GM18511 (cell line): ENCODE measurements around the gene DNHD1.

ENCODE experiments used
- ATAC-seq: cut with Tn5 transposase; IDR thresholded peaks from one replicate; pipeline ENCODE4 v1.9.1; 2021; ENCODE audit warnings: mild to moderate bottlenecking, moderate library complexity; ENCODE audit not compliant: unreplicated experiment

The DNHD1 gene

DNA sequence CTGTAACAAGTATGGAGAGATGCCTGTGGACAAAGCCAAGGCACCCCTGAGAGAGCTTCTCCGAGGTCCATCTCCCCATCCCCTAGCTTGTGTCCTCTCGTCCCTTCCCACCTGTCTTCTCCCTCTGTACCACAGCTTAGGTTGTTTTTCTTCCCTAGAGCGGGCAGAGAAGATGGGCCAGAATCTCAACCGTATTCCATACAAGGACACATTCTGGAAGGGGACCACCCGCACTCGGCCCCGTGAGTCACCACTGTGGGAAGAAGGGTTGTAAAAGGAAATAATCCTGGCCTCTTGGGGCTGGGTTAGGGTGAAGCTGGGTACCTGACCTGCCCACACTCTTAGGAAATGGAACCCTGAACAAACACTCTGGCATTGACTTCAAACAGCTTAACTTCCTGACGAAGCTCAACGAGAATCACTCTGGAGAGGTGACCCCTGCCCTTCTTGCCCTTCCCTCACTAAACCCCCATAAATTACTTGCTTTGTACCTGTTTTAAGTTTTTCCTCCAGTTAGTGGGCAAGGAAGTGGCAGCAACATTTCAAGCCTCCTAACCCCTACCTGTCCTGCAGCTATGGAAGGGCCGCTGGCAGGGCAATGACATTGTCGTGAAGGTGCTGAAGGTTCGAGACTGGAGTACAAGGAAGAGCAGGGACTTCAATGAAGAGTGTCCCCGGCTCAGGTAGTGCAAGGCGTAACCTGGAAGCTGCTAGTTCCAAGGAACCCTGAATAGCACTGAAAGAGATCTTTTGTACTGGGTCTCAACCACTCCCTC lies 111.8 kb downstream of the DNHD1 start:
- ATAC-seq, result no peak

DNA sequence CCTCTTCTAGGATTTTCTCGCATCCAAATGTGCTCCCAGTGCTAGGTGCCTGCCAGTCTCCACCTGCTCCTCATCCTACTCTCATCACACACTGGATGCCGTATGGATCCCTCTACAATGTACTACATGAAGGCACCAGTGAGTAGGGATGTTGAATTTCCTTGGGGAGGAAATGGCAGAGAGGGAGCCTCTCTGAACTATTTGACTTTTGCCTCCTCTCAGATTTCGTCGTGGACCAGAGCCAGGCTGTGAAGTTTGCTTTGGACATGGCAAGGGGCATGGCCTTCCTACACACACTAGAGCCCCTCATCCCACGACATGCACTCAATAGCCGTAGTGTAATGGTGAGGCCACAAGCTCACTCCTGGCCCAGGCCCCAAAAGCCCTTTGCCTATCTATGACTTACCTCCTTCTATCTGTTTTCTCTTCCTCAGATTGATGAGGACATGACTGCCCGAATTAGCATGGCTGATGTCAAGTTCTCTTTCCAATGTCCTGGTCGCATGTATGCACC lies 112.5 kb downstream of the DNHD1 start:
- ATAC-seq, result no peak

DNA sequence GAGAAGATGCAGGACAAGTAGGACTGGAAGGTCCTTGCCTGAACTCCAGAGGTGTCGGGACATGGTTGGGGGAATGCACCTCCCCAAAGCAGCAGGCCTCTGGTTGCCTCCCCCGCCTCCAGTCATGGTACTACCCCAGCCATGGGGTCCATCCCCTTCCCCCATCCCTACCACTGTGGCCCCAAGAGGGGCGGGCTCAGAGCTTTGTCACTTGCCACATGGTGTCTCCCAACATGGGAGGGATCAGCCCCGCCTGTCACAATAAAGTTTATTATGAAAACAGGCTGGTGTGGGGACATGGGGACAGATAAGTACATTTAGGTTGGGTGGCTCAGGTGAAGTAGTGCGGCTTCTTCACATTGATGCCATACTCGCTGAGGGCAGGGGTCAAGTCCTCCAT lies 113.5 kb downstream of the DNHD1 start:
- ATAC-seq, result no peak

DNA sequence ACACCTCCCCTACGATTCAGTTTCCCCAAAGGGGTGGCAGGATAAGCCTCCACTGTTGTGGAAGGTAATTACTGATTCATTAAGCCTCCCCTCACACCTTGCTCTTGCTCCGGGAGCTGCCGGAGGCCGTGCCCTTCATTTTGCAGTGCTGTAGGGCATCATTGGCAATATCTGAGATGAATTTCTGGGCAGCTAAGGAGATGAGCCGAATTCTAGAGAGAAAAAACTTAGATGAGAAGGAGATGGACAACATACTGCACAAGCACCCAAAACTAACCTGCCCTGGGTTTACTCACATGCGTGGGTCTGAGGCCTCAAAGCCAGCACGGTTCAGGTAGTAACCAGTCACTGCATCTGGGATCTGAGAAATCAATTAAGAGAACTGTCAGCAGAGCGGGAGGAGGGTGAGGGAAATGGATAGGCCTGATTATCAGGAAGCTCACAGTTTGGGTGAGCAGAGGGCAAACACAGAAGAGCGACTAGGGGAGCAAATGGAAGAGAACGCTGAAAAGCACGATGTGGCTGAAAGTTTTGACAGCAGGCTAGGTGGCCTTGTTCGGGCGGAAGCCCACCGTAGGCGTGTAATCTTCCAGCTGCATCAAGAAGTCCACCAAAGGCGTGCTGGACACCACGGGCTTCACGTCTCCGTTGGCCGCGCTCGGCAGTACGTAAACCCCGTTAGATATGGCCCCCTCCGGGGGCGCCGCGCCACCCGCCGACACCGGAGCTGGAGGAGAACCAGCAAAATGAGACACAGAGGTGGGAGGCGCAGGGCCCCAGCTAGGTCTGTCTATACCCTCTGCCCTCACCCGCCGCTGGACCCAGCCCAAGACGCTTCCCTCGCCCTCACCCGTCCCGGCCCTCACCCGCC lies 114.2 kb downstream of the DNHD1 start:
- peak; percentile 22 for ATAC-seq

DNA sequence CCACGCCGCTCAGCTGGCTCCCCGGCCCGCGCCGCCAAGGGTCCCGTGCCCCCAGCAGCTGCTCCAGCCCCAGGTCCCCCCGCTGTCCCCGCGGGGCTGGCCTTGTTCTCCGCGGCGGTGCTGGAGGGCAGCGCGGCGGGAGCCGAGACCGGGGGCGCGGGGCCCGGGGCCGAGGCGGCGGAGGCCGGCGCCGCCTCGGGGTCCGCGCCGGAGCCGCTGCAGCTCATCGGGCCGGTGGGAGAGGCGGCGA lies 114.8 kb downstream of the DNHD1 start:
- no peak for ATAC-seq

DNA sequence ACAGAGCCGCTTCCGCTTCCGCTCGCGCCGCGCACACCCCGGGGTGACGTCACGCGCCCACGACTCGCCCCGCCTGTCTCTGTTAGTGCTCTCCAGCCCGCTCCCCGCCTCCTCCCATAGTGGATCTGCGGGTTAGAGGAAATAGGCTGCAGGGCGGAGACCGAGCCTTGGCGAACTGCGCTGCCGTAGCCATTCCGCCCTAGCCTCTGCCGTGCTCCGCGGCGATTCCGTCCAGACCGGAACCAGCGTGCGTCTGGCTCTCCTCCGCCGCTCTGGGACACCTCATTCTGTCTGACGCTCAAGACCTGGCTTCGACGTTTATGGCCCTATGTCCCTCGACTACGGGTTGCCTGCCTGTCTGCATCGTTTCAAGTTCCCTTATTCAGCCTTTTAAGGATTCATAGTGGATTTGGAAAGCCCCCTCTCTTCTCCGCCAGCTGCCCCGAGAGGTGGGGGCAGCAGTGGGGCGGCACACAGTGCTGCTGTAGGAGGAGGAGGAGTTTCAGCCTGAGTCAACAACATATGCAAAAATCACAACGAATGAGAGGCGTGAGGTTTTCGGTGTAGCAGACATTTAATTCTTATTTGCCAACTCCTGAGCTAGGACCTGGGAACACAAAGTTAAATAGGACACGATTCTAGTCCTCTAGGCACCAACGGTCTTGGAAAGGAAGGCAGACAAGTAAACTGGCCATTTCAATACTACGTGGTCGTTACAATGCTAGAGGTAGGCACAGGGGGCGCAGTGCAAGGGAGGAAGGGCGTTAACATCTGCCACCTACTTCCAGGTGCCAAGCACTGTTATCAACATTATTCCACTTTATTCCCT lies 115.3 kb downstream of the DNHD1 start, which contains the start of gene TAF10:
Gene TAF10 (minus strand): TSS at position 4 of the 829 bp plus-strand sequence. CDS start 27 bp downstream, outside the sequence.
- ATAC-seq, result peak; percentile 91

DNA sequence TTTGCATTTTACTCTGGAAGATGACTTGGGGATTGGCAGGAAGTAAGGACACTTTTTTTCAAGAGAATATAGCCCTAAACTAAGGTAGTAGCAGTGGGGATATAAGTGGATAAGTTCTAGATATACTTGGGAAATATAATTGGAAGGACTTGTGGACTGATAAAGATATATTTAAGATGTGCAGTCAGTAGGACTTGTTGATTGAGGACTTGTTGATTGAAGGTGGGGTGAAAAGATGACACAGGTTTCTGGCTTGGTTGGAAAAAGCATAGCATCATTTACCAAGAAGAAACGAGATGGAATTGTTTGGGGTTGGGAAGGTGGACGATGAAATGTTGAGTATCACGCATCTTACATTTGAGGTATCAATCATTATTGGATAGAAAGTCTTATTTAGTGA lies 116.4 kb downstream of the DNHD1 start:
- no peak for ATAC-seq

DNA sequence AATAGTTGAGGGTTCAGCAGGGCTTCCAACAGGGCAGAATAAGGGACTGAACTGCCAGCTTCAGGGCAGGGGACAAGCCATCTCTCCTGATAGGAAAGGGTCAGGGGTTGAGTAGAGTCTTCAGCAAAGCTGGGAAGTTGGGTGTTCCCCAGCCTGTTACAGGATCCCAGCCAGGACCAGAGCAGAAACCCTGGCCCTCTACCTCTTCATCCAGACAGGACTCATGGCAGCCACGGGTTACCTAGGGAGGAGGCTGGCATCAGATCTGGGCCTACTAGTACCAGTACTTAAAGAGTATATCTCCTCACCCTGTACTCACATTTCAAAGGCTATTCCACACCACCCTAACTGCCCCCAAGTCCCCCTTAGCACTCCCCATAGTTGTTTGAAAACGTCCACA lies 117.4 kb downstream of the DNHD1 start:
- ATAC-seq, result no peak

DNA sequence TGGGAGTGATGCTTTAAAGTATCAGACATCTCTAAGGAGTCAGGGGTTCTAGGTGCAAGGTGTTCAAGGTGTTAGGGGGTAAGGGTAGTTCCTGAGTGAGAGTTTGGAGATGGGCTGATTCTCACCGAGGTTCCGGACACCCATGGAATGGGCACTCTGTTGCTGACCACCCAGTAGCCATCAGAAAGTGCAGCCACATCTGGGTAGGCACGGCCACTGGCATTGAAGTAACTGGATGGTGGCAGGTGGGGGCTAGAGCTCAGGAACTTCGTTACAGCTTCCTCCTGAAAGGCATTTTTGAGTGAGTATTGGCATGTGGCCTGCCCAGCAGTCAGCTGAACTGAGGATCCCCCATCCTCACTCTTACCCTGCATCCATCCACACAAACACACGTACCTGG lies 118.0 kb downstream of the DNHD1 start:
- ATAC-seq, result no peak

DNA sequence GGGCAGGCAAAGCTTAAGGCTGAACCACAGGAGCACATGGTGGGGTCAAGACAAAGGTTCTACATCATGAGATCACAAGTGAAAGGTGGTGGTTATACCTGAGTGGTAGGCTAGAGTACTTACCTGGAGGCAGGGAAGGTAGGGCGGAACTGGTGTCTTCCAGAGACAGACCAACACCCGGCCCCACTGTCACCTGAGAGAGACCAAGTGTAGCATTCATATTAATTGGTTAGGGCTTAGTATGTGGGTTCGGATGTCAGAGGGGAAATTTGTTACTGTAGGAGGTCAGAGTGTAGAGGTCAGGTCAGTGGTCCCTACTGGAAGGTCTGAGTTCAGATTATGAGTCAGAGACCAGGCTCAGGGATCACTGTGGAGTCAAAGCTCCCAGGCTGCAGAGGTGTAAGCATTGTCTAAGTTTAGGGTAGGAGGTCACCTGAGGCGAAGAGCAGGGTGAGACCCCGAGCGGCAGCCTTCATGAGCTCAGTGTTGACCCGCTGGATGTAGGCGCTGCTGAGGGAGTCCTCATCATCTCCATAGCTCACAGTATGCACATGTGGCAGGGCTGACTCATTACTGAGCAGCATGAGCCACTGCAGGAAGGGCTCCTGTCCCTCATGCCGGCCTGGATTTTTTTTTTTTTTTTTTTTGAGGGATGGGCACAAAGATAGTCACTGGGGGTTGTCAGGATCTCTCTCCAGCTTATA lies 119.0 kb downstream of the DNHD1 start:
- ATAC-seq, result no peak

DNA sequence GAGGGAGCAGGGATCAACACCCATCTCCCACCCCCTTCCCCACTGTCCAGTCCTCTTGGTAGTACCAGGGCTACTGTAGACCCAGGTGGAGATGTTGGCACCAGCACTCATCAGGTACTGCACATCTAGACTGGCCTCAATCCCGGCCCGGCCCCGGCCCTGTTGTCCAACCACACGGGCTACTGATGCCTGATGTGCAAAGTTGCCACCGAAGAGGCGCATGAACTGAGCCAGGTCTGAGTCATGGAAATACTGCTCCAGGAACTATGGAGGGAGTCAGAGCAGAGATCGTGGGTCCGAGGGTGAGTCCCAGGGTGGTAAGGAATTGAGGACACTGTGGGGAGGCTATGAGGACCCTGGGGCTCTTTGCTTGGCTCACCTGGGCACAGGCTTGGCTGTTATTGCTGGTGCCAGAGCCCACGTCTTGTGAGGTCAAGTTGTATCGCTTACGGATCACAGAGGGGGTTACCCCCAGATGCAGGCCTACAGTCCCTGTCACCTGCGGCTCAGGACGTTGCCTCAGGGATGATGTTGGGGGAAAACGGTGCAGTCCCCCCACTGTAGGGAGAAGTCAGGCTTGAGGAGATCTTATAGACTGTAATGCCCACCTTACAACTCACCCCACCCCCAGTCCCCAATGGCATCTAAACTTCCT lies 119.6 kb downstream of the DNHD1 start:
- ATAC-seq, result no peak

DNA sequence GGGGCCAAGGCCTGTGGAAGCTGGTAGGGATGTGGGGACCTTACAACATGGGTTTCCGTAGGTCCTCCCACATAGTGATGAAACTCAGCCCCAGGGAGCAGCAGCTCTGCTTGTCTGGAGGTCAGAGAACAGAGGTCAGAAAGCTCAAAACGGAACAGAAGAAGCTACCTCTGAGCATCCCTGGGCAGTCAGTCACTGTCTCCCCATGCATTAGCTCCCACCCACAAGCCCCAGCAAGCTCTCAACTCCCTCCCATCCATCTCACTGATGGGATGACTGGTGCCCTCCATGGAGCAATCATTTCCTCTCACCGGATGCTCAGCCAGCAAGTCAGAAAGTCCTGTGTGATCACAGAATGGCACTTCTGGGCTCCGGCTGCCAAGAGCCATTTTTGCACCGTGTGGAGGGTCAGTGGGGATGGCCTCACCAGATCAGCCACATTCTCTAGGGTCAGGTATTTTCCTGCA lies 120.3 kb downstream of the DNHD1 start:
- ATAC-seq, result no peak

DNA sequence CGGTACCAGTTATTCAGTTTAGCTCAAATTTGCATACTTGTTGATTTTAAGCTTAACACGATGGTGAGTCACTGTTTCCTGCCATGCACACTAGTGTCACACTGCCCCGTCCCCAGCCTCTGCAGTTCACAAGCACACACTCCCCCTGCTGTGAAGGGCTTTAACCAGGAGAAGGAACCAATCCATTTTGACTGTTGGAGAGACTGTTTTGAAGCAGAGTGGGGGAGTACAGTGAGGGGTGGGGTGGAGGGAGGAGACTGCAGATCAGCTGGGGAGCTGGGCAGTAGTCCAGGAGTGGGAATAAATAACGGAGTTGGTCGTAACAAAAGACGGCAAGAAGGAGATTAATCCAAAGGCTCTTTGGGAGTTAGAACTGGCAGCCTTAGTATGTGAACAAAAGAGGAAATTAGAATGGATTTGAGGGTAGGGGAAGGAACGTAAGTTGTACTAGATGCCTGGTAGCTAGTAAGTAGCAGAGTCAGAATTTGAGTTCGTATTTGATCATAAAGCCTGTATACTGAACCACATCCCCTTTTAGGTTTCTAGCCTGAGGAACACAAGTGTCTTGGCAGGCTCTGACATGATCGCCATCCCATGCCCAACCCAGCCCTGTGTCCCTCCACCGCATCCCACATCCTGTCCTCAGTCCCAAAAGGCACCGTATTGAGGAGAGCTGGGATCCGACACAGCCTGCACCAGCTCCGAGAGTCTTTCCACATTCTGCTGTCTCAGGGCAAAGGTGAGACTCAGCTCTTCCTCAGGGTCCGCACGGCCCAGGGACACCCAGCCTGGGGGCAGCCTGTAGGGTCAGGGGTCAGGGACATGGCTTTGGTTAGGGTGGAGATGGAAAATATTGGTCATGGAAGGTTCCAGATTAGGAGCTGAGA lies 121.3 kb downstream of the DNHD1 start:
- peak; percentile 24 for ATAC-seq

DNA sequence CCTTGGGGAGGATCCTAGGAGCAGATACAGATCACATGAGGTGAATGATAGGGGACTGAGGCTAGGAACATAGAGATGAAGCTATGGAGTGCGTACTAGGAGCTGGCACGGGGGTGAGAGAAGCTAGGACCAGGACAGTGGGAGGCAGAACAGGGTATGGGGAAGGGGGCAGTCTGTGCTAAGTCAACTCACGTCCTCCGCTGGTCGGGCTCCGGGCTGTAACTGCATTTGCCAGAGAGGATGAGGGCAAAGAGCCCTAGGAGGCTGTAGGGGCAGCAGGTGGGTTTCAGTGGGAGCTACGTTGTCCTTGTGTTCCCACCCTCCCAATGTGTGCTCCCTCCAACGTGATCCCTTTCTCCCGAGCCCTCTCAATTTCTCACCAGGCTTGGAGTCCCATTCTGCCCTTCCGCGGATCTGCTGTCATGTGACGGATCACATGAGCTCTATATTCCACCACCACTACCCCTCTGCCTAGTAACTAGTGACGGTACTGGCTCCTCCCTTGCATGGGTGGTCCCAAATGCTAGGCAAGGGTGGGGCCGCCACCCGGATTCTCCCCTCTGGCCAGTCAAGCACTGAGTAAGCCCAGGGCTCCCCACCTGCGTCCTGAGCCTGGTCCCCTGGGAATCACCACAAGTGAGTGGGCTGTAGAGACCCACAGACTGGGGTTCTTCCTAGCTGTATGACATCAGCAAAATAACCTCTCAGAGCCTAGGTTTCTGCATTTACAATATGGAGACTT lies 122.1 kb downstream of the DNHD1 start, which contains the start of gene TPP1:
Gene TPP1 (minus strand): TSS at position 419 of the 742 bp plus-strand sequence. CDS start 22 bp downstream, at position 397.
- ATAC-seq, result peak; percentile 99

DNA sequence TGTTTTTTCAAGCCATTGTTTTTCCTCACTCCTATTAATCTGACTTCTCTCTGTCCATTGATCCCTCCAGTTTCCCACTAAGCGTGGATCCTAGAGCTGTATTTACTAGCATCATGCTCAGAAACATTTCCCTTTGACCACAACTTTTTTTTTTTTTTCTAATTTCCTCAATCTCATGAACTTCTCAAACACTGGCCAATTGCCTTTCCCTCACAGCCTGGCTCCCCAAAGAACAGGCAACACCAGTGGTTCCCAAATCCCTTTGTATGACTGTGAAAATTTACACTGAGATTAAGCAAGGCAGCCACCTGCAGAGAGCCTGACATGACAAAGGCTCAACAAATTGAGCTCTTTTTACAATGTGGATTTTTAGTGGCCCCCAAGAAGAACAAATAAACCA lies 123.6 kb downstream of the DNHD1 start:
- ATAC-seq, result no peak
